PFSK-1 (cell line): ENCODE results near the gene PTPRJ.

ENCODE experiments used
- POLR2AphosphoS5 ChIP-seq: IDR thresholded peaks from 2 replicates; pipeline ENCODE4 v1.6.1; 2012; ENCODE audit warnings: low read depth, mild to moderate bottlenecking, control low read depth, low read length, moderate library complexity
- REST ChIP-seq, 2 experiments: IDR thresholded peaks; 2 replicates each; pipeline versions ENCODE4 v1.6.1 to v1.8.0; 2011 to 2012; ENCODE audit warnings: low read depth in 2 of 2, low read length in 2 of 2, control low read depth in 1 of 2, inconsistent platforms in 1 of 2, mild to moderate bottlenecking in 1 of 2, moderate library complexity in 1 of 2; ENCODE audit not compliant: insufficient read depth in 1 of 2
- SIN3A ChIP-seq: IDR thresholded peaks from 2 replicates; pipeline ENCODE4 v1.6.1; 2012; ENCODE audit warnings: mild to moderate bottlenecking, low read length, moderate library complexity, borderline replicate concordance; ENCODE audit not compliant: insufficient read depth

DNA sequence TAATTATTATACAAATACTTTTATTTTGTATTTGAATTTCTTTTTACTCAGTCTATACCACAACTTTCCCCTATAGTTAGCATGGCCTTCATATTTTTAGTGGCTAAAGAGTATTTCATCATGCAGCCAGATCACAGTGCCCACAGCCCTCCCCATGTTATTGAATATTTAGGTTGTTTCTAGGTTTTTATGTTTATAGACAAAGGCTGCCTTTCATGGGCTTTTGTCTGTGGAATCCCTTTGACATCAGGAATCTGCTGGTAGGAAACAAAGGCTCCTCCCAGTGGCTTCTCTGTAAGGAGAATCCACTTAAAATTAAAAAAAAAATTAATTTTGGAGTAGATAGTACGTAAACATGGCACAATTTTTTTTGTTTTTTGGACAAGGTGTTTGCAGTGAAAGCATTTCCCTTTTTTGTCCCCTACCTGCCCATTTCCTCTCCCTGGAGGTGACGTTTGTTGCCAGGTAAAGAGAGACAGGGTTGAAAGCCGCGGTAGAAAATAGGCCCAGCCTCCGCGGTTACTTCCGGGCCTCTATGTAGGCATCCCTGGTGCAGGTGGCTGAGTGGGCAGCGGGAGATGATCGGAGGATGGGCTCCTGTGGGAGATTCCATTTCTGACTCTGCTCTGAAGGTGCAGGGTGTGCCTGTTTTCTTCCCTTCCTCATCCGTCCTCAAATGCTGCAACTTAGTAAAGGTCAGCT, 154.0 kb downstream of the PTPRJ start:
- no peak for TF ChIP-seq SIN3A
- no peak for TF ChIP-seq POLR2AphosphoS5
- no peak for TF ChIP-seq REST (IDR thresholded peaks at IDR 0.05; ENCODE audit: insufficient read depth in 1 of 2, low read depth in 2 of 2, low read length in 2 of 2)
